Measurements from ENCODE around the gene BNIP5.

- TF ChIP-seq GLIS3 (CRISPR knock-in tag; IDR thresholded peaks at IDR 0.05) (no peak), PATZ1 (CRISPR knock-in tag; IDR thresholded peaks at IDR 0.05; ENCODE audit: borderline replicate concordance) (no peak), RARB (CRISPR knock-in tag; IDR thresholded peaks at IDR 0.05) (no peak), CREB5 (CRISPR knock-in tag; IDR thresholded peaks at IDR 0.05; ENCODE audit: low read depth) (no peak), ZNF70 (CRISPR knock-in tag; IDR thresholded peaks at IDR 0.05) (no peak), ZNF565 (CRISPR knock-in tag; conservative IDR thresholded peaks at IDR 0.05; ENCODE audit: low read depth) (no peak), CSRNP3 (CRISPR knock-in tag; IDR thresholded peaks at IDR 0.05) (no peak), ZFP30 (CRISPR knock-in tag; IDR thresholded peaks at IDR 0.05) (no peak), TCF4 (CRISPR knock-in tag; IDR thresholded peaks at IDR 0.05; ENCODE audit: borderline replicate concordance) (no peak), OSR1 (CRISPR knock-in tag; IDR thresholded peaks at IDR 0.05) (no peak), SNAI2 (CRISPR knock-in tag; IDR thresholded peaks at IDR 0.05) (no peak), ARNTL (CRISPR knock-in tag; IDR thresholded peaks at IDR 0.05; ENCODE audit: borderline replicate concordance, low read depth) (no peak), ESRRG (CRISPR knock-in tag; IDR thresholded peaks at IDR 0.05) (no peak), PPARA (CRISPR knock-in tag; IDR thresholded peaks at IDR 0.05; ENCODE audit: borderline replicate concordance) (no peak)
Observed at GRCh38 chr6:36350681-36351571, 14.2 kb upstream of the BNIP5 start.
